Activated naive CD8-positive, alpha-beta T cell treated with anti-CD3 and anti-CD28 coated beads, Interleukin-2, amount 50 U/mL, for 24 hours (primary cell): ENCODE results near the gene ZFHX3.

ENCODE experiments used
- ATAC-seq: fragments of 150-1000 bp; cut with Tn5 transposase; one replicate; pipeline ENCODE4 v1.10.0; 2021
- DNase-seq: peaks from one replicate; pipeline ENCODE4 v3.0.0; 2021
- H3K27ac Mint-ChIP-seq: one replicate; pipeline ENCODE4 v1.8.0; 2021; ENCODE audit warnings: mild to moderate bottlenecking, mixed read lengths
- H3K27me3 Mint-ChIP-seq: one replicate; pipeline ENCODE4 v1.8.0; 2021; ENCODE audit warnings: mixed read lengths
- H3K36me3 Mint-ChIP-seq: one replicate; pipeline ENCODE4 v1.8.0; 2021; ENCODE audit warnings: low read depth, mixed read lengths
- H3K4me1 Mint-ChIP-seq: one replicate; pipeline ENCODE4 v1.8.0; 2021; ENCODE audit warnings: mixed read lengths
- H3K4me3 Mint-ChIP-seq: one replicate; pipeline ENCODE4 v1.8.0; 2021; ENCODE audit warnings: mild to moderate bottlenecking, moderate library complexity, mixed read lengths
- H3K9me3 Mint-ChIP-seq: one replicate; pipeline ENCODE4 v1.8.0; 2021; ENCODE audit warnings: mixed read lengths

The ZFHX3 gene

DNA sequence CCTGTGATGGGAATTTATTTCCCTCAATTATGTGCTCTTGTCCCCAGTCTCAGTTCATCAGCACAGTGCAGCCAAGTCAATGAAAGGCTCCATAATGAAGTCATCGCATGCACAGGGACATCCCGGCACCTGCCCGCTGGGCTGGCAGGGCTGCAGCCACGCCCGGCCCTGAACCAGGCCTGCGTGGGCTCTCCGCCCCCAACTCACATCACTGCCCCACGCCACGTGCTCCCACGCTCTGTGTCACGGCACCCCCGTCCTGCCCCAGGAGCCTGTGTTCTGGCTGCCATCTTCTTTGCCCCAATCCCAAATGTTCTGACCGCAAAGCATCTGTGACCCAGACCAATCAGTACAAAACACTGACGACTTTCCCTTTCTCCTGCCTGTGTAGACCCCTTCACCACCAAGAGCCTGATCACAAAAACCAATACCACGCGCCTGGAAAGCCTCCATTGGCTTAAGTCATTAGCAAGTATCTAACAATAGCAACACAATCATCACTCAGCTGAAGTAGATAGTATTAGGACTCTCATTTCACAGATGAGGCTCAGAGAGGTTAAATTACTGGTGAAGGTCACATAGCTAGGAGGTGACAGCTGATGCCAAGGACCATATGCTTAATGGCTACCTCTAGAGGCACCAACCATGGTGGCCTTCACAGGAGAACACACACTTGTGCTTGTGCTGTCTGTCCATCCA, 202.5 kb downstream of the ZFHX3 start:
- Mint-ChIP-seq H3K4me1 (peaks cover 19% of the 10 kb centered on the region), H3K36me3 (no peaks in the 10 kb centered on the region), H3K9me3 (no peaks in the 10 kb centered on the region), H3K27me3 (peaks cover 5% of the 10 kb centered on the region), H3K27ac (no peak overlapping the region), H3K4me3 (no peak overlapping the region)
- ATAC-seq = no peak
- no peak for DNase-seq

DNA sequence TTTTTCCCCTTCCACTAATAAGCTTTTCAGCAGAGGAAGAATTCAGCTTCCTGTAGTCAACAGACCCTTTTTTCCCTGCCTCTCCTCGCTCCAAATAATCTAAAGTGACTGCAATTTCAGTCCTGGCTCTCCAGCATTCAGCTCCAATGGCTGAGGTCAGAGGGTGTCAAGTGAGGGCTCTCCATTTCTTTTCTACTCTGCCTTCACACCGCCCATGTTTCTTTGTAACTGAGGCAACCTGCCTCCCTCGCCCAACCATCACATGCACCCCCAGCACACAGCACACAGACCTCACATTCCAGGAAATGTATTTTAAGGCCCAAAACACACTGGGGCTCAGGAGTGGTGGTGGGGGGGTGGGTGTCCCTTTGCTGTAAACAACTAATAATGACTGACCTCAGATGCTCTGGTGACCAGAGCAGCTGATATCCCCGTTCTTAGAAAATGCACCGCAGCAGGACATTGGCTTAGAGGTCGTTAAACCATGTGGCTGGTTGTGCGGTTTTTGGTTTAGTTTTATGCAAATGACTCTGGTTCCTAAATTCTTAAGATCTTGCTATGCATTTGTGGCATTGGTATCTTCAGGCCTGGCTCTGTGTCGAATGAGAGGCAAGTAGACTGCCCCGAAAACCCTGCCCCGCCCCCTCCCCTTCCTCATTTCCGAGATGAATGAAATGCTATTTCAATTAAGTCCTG, 203.6 kb downstream of the ZFHX3 start:
- Mint-ChIP-seq H3K4me3 (no peak overlapping the region), H3K27ac (no peak overlapping the region), H3K36me3 (no peaks in the 10 kb centered on the region), H3K9me3 (no peaks in the 10 kb centered on the region), H3K27me3 (peaks cover 5% of the 10 kb centered on the region), H3K4me1 (peaks cover 18% of the 10 kb centered on the region)
- ATAC-seq (no peak), DNase-seq (no peak)

DNA sequence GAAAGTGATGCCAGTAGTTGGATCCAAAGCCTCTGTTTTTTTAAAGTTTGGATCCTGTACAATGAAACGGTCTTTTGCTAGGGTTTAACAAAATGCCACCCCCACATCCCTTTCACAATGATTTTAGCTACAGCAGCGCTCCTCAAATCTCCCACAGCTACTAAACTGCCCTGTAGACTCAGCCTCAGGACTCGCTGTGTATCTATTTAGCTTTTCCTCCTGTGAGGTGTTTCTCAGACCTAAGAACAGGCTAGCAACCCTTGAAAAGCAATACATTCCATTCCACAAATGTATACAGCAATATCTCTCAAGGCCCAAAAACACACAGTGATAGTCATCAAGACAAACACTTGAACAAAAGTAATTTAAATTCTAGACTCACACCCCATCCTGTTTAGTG, 206.4 kb downstream of the ZFHX3 start:
- Mint-ChIP-seq H3K27ac (no peak overlapping the region), H3K36me3 (no peaks in the 10 kb centered on the region), H3K4me3 (no peak overlapping the region), H3K9me3 (no peaks in the 10 kb centered on the region), H3K27me3 (peaks cover 5% of the 10 kb centered on the region), H3K4me1 (peaks cover 18% of the 10 kb centered on the region)
- DNase-seq = no peak
- no peak for ATAC-seq

DNA sequence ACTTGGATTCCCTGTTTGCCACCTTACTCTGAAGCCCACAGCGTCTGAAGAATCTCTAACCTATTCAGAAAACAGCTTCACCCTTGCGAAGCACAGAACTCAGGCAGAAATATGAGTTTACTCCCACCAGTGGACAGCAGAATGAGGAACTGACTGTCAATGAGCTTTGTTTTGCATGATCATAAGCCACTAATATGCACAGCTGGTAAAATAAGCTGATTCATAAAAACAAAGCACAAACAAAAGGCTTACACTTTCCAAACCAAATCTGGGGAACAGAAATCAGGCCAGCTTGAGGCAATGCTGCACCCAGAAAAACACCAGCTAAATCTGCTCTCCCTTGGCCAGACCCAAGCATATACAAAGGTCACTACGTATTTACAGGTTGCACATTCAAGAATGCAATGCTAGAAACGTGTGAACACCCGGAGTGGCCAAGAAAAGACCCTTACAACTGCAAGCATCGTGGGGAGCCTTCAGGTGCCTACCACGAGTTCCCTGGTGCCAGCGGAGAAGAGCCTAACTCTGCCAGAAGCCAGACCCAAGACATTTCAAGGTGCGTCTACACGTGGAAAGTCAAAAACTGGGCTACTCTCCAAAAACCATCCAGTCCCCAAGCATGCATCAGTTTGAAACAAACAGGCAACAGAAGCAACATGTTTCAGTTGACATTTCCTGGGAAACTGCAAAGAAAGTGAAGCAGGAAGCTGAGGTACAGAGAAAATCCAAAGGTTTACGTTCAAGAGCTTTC, 207.1 kb downstream of the ZFHX3 start:
- peaks cover 5% of the 10 kb centered on the region for H3K27me3 Mint-ChIP-seq
- H3K4me1 Mint-ChIP-seq = peaks cover 16% of the 10 kb centered on the region
- no peak for ATAC-seq
- H3K36me3 Mint-ChIP-seq = no peaks in the 10 kb centered on the region
- no peaks in the 10 kb centered on the region for H3K9me3 Mint-ChIP-seq
- H3K4me3 Mint-ChIP-seq = no peak overlapping the region
- DNase-seq = no peak
- no peak overlapping the region for H3K27ac Mint-ChIP-seq

DNA sequence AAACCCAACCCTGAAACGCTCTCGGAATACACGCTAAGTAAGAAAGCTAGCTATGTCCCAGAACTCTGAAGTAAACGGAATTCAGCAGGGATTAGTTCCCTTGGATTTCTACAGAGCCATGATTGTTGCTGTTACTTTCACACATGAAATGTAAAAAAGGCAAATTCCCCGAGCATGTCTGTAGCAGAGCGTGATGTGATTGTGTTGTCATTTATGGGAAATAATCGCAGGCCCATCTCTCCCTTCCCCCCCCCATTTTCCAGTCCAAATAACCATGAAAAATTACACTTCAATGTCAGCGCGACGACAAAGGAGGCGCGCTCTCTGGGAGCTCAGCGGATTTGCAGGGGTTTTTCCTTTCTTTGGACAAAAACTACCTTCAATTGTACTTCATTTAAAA, 209.0 kb downstream of the ZFHX3 start:
- H3K9me3 Mint-ChIP-seq = no peaks in the 10 kb centered on the region
- H3K36me3 Mint-ChIP-seq = no peaks in the 10 kb centered on the region
- H3K4me1 Mint-ChIP-seq = peaks cover 3% of the 10 kb centered on the region
- no peak overlapping the region for H3K4me3 Mint-ChIP-seq
- DNase-seq (no peak), ATAC-seq (no peak)
- no peaks in the 10 kb centered on the region for H3K27me3 Mint-ChIP-seq
- no peak overlapping the region for H3K27ac Mint-ChIP-seq

DNA sequence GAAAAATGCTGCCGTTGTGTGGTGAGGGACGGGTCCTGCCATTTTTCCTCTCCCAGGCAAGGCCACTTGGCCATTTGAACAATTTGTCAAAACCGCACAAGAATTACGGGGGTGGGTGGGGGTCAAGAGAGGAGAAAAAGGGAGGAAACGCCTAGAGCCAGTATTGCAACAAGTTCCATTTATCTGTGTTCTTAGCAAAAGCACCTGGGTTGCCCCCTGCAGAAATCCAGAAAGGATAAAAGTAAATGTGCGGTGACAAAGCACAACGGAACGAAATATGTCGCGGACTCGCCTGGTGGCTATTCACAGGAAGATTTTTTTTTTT, 209.4 kb downstream of the ZFHX3 start:
- no peak overlapping the region for H3K4me3 Mint-ChIP-seq
- no peak for ATAC-seq
- no peaks in the 10 kb centered on the region for H3K4me1 Mint-ChIP-seq
- H3K27ac Mint-ChIP-seq = no peak overlapping the region
- no peak for DNase-seq
- H3K27me3 Mint-ChIP-seq = no peaks in the 10 kb centered on the region
- no peaks in the 10 kb centered on the region for H3K36me3 Mint-ChIP-seq
- H3K9me3 Mint-ChIP-seq = no peaks in the 10 kb centered on the region

DNA sequence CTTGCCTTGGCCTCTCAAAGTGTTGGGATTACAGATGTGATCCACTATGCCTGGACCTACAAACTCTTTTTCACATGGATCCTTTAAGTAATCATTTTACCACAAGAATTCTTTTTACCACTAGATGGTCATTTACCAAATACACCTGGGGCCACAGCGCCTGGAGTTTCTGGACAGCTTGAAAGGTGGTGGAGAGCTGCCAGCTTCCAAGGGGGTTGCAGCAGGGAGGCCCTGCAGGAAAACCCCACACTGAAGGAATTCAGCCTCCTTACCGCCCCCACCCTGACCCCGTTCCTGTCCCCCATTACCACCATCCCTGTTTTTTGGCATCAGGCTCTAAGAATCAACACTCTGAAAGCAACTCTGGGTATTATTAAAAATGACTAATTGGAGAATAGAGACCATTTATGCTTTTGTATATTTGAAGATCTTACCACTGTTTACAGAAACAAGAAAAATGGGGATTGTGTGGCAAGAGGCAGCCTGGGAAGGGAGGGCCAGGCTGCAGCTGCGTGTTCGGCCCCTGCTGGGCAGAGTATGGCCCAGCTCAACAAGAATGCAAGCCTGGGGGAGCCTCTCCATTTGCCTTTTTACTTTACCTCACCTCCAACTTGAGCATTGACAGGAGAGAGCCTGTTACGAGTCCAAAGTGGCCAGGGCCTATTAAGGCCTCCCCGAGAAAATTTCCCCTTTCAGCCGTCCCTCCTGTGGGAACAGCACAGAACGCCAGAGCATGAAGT, 209.9 kb downstream of the ZFHX3 start:
- H3K4me3 Mint-ChIP-seq = no peak overlapping the region
- no peaks in the 10 kb centered on the region for H3K36me3 Mint-ChIP-seq
- no peaks in the 10 kb centered on the region for H3K4me1 Mint-ChIP-seq
- no peak overlapping the region for H3K27ac Mint-ChIP-seq
- H3K9me3 Mint-ChIP-seq = no peaks in the 10 kb centered on the region
- ATAC-seq = no peak
- no peak for DNase-seq
- H3K27me3 Mint-ChIP-seq = no peaks in the 10 kb centered on the region

DNA sequence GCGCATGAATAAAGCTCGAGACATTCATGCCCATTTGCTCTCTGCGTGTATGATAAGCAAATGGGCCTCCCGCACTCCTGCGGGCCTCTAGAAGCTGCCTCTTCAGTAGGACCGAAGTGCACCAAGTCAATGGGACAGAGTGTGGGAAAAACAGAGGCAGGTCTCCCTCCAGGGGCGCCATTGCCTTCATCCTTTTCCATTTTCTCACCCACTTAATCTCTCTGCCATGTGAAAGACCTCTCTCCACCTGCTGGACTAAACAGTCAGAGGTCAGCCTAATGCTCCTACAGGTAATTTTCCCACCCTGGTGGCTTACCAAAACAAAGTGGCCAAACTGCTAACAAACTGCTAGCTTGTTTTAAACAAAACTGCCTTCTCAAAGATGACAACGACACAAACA, 210.9 kb downstream of the ZFHX3 start:
- DNase-seq (no peak), ATAC-seq (no peak)
- H3K36me3 Mint-ChIP-seq = no peaks in the 10 kb centered on the region
- H3K4me1 Mint-ChIP-seq = no peaks in the 10 kb centered on the region
- no peaks in the 10 kb centered on the region for H3K9me3 Mint-ChIP-seq
- H3K4me3 Mint-ChIP-seq = no peak overlapping the region
- H3K27ac Mint-ChIP-seq = no peak overlapping the region
- peaks cover 4% of the 10 kb centered on the region for H3K27me3 Mint-ChIP-seq

DNA sequence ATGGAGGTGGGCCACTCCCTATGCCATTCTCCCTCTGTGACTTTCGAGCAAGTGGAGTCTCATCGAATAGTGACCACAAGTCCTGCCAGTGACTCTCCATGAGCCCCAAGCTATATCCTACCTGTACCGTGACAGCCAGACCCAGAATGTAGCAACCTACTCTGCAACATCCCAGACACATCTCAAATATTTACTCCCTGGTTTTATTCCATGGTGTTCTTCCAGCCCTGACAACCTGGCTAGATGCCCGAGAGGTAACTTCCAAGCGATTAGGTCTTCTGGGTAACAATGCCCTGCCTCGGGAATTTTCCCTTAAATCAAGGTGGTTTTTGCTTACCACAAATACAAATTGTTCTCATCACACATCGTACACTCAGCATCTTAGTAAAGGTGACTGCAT, 211.7 kb downstream of the ZFHX3 start:
- no peak for ATAC-seq
- Mint-ChIP-seq H3K4me1 (no peaks in the 10 kb centered on the region), H3K27ac (no peak overlapping the region), H3K4me3 (no peak overlapping the region), H3K27me3 (peaks cover 6% of the 10 kb centered on the region), H3K9me3 (no peaks in the 10 kb centered on the region), H3K36me3 (no peaks in the 10 kb centered on the region)
- no peak for DNase-seq

DNA sequence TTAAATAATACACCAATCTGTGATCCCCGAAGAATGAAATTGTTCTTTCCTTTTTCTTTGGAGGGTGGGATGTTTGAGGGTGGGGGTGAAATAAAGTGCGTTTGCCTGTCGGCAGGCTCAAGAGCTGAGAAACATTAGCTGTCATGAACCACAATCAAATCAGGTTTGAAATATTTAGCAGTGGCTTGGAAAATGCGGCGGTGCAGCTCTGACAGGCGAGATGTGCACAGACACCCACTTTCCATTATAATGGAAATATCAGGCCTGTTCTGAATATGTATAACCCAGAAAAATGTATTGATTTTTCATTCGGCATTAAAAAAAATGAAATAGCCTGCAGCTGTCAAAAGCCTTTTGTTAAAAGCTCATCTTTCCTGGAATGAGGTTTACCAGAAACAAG, 212.8 kb downstream of the ZFHX3 start:
- DNase-seq = no peak
- no peaks in the 10 kb centered on the region for H3K9me3 Mint-ChIP-seq
- peaks cover 4% of the 10 kb centered on the region for H3K4me1 Mint-ChIP-seq
- no peak overlapping the region for H3K4me3 Mint-ChIP-seq
- H3K27me3 Mint-ChIP-seq = peaks cover 10% of the 10 kb centered on the region
- no peak for ATAC-seq
- H3K27ac Mint-ChIP-seq = no peak overlapping the region
- H3K36me3 Mint-ChIP-seq = no peaks in the 10 kb centered on the region

DNA sequence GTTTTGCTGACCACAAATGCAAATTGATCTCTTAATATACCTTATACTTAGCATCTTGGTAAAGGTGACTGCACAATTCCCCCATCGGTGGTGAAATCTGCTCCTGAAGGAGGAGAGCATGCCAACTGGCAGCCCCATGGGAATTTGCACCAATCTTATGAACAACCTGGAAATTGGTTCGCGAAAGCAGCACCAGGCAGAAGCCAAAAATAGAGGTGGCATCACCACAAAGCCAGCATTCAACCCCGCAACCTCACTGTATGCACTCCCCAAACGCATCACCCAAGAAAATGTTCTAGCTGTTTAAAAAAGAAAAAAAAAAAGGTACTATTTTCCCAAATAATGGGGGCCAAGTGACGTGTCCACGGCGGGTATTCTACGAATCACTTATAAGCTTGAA, 213.4 kb downstream of the ZFHX3 start:
- H3K4me1 Mint-ChIP-seq = peaks cover 10% of the 10 kb centered on the region
- DNase-seq (no peak), ATAC-seq (no peak)

DNA sequence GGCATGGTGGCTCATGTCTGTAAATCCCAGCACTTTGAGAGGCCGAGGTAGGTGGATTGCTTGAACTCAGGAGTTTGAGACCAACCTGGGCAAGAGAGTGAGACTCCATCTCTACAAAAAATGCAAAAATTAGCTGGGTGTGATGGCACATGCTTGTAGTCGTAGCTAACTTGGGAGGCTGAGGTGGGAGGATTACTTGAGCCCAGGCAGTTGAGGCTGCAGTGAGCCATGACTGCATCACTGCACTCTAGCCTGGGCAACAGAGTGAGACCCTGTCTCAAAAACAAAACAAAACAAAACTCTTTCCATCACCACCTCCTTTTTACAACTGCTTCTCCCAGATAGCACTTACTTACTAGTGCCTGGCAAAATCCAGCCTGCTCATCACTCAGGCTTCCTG, 214.0 kb downstream of the ZFHX3 start:
- no peaks in the 10 kb centered on the region for H3K9me3 Mint-ChIP-seq
- H3K4me3 Mint-ChIP-seq = no peak overlapping the region
- DNase-seq = no peak
- no peak overlapping the region for H3K27ac Mint-ChIP-seq
- no peaks in the 10 kb centered on the region for H3K36me3 Mint-ChIP-seq
- H3K27me3 Mint-ChIP-seq = peaks cover 10% of the 10 kb centered on the region
- ATAC-seq = no peak
- H3K4me1 Mint-ChIP-seq = peaks cover 11% of the 10 kb centered on the region

More for the DNA sequence above, 213.4 kb downstream of the ZFHX3 start:
- peaks cover 10% of the 10 kb centered on the region for H3K27me3 Mint-ChIP-seq
- no peaks in the 10 kb centered on the region for H3K9me3 Mint-ChIP-seq
- no peaks in the 10 kb centered on the region for H3K36me3 Mint-ChIP-seq
- H3K27ac Mint-ChIP-seq = no peak overlapping the region
- H3K4me3 Mint-ChIP-seq = no peak overlapping the region

DNA sequence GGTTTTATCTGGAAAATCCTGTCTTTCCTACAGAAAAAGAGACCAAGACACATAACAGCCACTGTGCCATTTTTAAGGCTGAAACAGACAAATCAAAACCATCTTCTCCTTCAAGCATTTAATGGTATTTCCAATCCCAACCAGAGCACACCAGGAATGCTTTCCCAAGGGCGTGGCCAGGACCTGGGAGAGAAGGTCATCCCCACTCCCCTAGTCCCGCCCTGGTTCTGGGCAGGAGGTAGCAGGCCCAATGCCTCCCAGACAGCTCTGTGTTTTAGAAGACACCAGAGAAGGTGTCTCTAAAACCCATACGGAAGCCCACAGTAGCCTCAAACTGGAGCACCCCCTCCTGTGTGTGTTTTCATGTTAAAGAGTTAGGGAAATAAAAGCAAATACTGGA, 214.4 kb downstream of the ZFHX3 start:
- Mint-ChIP-seq H3K4me3 (no peak overlapping the region), H3K9me3 (no peaks in the 10 kb centered on the region), H3K4me1 (peaks cover 11% of the 10 kb centered on the region), H3K27ac (no peak overlapping the region), H3K36me3 (no peaks in the 10 kb centered on the region), H3K27me3 (peaks cover 10% of the 10 kb centered on the region)
- DNase-seq = no peak
- no peak for ATAC-seq

DNA sequence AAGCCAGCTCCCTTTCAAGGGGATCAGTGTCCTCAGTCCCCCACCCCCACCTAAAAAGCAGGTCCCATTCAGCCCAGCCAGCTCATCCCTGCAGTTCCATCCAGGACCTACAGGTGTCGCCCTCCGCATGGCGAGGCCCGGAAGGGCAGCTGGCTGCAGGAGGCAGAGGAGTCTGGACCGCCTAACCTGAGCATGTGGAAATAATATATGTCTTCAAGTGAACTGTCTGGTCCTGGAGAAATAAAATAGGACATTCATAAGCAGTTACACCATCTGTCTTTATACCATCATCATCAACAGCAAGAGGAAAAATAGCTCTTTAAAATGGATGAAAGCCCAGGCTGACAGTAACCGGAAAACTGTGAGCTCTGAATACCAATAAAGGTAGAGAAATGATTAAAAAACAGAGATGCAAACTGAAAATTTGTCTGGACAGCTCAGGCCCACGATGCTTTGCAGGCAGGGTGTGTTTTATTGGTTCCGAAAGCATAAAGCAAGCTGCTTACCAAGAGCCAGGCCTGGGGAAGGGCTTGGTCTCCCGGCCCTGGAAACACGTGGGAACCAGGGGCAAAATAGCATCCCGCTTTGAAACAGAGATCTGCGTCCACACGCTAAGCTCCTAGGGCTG, 215.2 kb downstream of the ZFHX3 start:
- Mint-ChIP-seq H3K9me3 (no peaks in the 10 kb centered on the region), H3K27me3 (peaks cover 10% of the 10 kb centered on the region), H3K27ac (no peak overlapping the region), H3K36me3 (no peaks in the 10 kb centered on the region), H3K4me3 (no peak overlapping the region), H3K4me1 (peaks cover 11% of the 10 kb centered on the region)
- DNase-seq (peak; percentile 82), ATAC-seq (peak; percentile 61)
